ENCODE measurements around the gene DAB1.

DAB1 gene

GRCh38 chr1:57064379-57065140 lies 359.3 kb downstream of the DAB1 start:
- TF ChIP-seq CTCF (IDR thresholded peaks at IDR 0.05; ENCODE audit: insufficient read depth, low read length, poor library complexity, severe bottlenecking): no peak
- TF ChIP-seq EZH2phosphoT487 (conservative IDR thresholded peaks at IDR 0.05; ENCODE audit: low read length): no peak
- Histone ChIP-seq H3K27ac (ENCODE audit: low read depth, low read length) (no peak overlapping the region), H4K20me1 (ENCODE audit: low read depth, low read length) (no peaks in the 10 kb centered on the region), H2AFZ (ENCODE audit: low read depth, low read length, severe bottlenecking) (no peak overlapping the region), H3K4me2 (ENCODE audit: low read depth, low read length, poor library complexity, severe bottlenecking) (no peak overlapping the region), H3K36me3 (ENCODE audit: low read length) (no peaks in the 10 kb centered on the region), H3K9ac (ENCODE audit: low read length) (no peak overlapping the region), H3K79me2 (ENCODE audit: insufficient read depth, low read length) (no peaks in the 10 kb centered on the region), H3K4me3 (ENCODE audit: insufficient read depth, low read length, poor library complexity, severe bottlenecking) (no peak overlapping the region), H3F3A (ENCODE audit: insufficient read depth) (no peaks in the 10 kb centered on the region), H3K9me3 (ENCODE audit: insufficient read depth, low read length) (no peaks in the 10 kb centered on the region), H3K27me3 (ENCODE audit: low read length) (no peaks in the 10 kb centered on the region), H3K9me2 (replicated peaks; ENCODE audit: insufficient read depth, low read length) (no peaks in the 10 kb centered on the region)

GRCh38 chr1:57063406-57064125 lies 360.3 kb downstream of the DAB1 start:
- no peaks in the 10 kb centered on the region for H3F3A ChIP-seq (ENCODE audit: insufficient read depth)
- H3K27ac ChIP-seq (ENCODE audit: low read depth, low read length): no peak overlapping the region
- no peaks in the 10 kb centered on the region for H3K36me3 ChIP-seq (ENCODE audit: low read length)
- no peak overlapping the region for H3K9ac ChIP-seq (ENCODE audit: low read length)
- H3K9me3 ChIP-seq (ENCODE audit: insufficient read depth, low read length): no peaks in the 10 kb centered on the region
- no peak overlapping the region for H3K4me2 ChIP-seq (ENCODE audit: low read depth, low read length, poor library complexity, severe bottlenecking)
- no peak overlapping the region for H2AFZ ChIP-seq (ENCODE audit: low read depth, low read length, severe bottlenecking)
- no peaks in the 10 kb centered on the region for H3K27me3 ChIP-seq (ENCODE audit: low read length)
- TF ChIP-seq EZH2phosphoT487 (conservative IDR thresholded peaks at IDR 0.05; ENCODE audit: low read length) (no peak), CTCF (IDR thresholded peaks at IDR 0.05; ENCODE audit: insufficient read depth, low read length, poor library complexity, severe bottlenecking) (no peak)
- no peaks in the 10 kb centered on the region for H3K9me2 ChIP-seq (replicated peaks; ENCODE audit: insufficient read depth, low read length)
- no peaks in the 10 kb centered on the region for H3K79me2 ChIP-seq (ENCODE audit: insufficient read depth, low read length)
- no peaks in the 10 kb centered on the region for H4K20me1 ChIP-seq (ENCODE audit: low read depth, low read length)
- H3K4me3 ChIP-seq (ENCODE audit: insufficient read depth, low read length, poor library complexity, severe bottlenecking): no peak overlapping the region

- Histone ChIP-seq H3K9me3 (ENCODE audit: insufficient read depth, low read length) (no peaks in the 10 kb centered on the region), H2AFZ (ENCODE audit: low read depth, low read length, severe bottlenecking) (no peak overlapping the region), H3K9me2 (replicated peaks; ENCODE audit: insufficient read depth, low read length) (no peaks in the 10 kb centered on the region), H3K4me2 (ENCODE audit: low read depth, low read length, poor library complexity, severe bottlenecking) (no peak overlapping the region), H4K20me1 (ENCODE audit: low read depth, low read length) (no peaks in the 10 kb centered on the region), H3F3A (ENCODE audit: insufficient read depth) (no peaks in the 10 kb centered on the region), H3K36me3 (ENCODE audit: low read length) (no peaks in the 10 kb centered on the region), H3K27ac (ENCODE audit: low read depth, low read length) (no peak overlapping the region), H3K27me3 (ENCODE audit: low read length) (no peaks in the 10 kb centered on the region), H3K4me3 (ENCODE audit: insufficient read depth, low read length, poor library complexity, severe bottlenecking) (no peak overlapping the region), H3K9ac (ENCODE audit: low read length) (no peak overlapping the region), H3K79me2 (ENCODE audit: insufficient read depth, low read length) (no peaks in the 10 kb centered on the region)
- TF ChIP-seq EZH2phosphoT487 (conservative IDR thresholded peaks at IDR 0.05; ENCODE audit: low read length) (no peak), CTCF (IDR thresholded peaks at IDR 0.05; ENCODE audit: insufficient read depth, low read length, poor library complexity, severe bottlenecking) (no peak)
Observed at GRCh38 chr1:57061369-57061768, 362.5 kb downstream of the DAB1 start.
